Ramos (cell line): ENCODE results near the gene CACNB1.

ENCODE experiments used
- in situ Hi-C: fragments of 300-500 bp; cut with MboI; formaldehyde crosslinking; loops from one replicate; pipeline ENCODE4 v1.14.3; 2022; ENCODE audit warnings: low sequenced_read_pairs; ENCODE audit not compliant: unreplicated experiment

CACNB1 gene

DNA sequence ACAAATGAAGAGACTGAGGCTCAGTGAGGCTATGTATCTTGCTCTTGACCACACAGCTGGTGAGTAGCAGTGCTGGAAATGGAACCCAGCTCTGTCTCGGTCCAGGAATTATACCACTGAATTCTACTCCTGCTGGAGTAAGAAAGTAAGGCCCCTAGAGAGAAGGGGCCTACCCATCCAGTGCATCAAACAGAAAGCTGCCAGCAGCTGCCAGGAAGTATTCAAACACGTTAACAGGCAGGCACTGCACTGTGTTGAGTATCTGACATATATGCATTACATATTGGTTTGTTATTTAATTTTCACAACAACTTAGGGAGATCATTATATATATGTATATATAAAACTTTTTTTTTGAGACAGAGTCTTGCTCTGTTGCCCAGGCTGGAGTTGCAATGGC, 35.5 kb downstream of the CACNB1 start:
- in situ Hi-C loops = loop anchor here (25.0 kb wide), 1 partner anchor 175 kb away; no protein-coding TSS in a partner anchor

DNA sequence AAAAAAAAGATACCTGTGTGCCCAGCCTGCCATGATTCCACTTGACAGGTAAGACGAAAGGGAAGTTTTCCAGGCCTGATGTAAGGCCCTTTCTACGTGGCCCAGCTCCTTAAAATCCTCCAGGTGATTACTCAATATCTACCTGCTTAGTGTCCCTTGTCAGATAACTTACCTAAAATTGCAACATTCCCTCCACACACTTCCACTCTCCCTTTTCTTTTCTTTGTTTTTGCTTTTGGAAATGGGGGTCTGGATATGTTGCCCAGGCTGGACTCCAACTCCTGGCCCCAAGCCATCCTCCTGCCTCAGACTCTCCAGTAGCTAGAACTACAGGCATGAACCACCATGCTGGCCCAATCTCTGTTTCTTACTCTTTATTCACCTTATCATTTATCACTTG, 38.8 kb downstream of the CACNB1 start:
- in situ Hi-C loops = loop anchor here (25.0 kb wide), 1 partner anchor 171 kb away; no protein-coding TSS in a partner anchor

DNA sequence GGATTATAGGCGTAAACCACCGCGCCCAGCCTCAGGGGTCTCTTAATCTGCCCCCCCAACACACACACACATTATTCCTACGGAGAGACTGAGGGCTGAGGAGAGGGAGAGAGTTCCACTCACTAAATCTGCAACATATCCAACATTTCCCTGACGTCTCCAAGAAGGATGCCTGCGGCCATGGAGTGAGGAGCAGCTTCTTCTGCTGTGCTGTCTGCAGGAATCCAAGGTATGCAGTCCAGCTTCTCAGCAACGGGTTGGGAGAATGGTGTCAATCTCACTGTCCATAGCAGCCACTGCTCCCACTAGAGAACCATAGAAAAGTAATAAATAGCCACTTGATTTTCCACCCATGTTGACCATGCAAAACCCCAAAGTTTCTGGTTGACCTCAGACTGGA, 41.0 kb downstream of the CACNB1 start:
- in situ Hi-C loops = loop anchor here (25.0 kb wide), 1 partner anchor 169 kb away; no protein-coding TSS in a partner anchor

DNA sequence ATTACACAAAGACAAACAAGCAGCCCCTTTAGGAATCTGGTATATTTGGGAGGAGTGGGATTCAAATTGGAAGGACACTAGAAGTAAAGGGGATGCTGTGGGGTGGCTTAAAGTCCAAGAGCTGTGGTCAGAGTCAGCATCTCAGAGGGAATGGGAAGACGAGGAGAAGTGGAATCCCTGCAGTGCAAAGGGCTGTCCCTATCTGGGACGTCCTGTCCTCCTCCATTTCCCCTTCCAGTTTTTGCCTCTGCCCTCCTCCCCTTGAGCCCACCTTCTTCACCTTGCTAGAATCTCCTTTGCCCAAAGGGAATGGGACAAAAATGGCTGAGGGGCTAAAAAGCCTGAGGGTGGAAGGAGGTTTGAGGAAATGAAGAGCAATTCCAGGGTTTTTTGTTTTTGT, 41.8 kb downstream of the CACNB1 start:
- in situ Hi-C loops = loop anchor here (25.0 kb wide), 1 partner anchor 168 kb away; no protein-coding TSS in a partner anchor

DNA sequence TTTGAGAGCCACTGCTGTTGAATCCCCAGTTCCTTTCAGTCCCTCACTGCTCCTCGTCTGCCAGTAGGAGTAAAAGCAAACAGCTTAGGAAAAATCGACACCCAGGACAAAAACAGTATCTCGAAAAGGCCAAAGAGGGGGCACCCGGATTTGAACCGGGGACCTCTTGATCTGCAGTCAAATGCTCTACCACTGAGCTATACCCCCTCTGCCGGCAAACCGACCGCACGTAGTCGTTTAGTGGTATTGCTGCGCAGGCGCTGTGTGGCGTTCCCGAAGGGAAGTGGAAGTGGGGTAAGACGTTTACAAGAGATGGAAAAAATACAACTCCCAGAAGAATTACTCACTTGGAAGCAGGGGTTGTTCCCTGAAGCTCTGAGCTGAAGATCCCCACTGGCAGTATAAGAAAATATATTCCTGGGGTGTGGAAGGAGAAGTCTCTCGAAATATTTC, 43.8 kb downstream of the CACNB1 start:
- in situ Hi-C loops = loop anchor here (25.0 kb wide), 1 partner anchor 166 kb away; no protein-coding TSS in a partner anchor

DNA sequence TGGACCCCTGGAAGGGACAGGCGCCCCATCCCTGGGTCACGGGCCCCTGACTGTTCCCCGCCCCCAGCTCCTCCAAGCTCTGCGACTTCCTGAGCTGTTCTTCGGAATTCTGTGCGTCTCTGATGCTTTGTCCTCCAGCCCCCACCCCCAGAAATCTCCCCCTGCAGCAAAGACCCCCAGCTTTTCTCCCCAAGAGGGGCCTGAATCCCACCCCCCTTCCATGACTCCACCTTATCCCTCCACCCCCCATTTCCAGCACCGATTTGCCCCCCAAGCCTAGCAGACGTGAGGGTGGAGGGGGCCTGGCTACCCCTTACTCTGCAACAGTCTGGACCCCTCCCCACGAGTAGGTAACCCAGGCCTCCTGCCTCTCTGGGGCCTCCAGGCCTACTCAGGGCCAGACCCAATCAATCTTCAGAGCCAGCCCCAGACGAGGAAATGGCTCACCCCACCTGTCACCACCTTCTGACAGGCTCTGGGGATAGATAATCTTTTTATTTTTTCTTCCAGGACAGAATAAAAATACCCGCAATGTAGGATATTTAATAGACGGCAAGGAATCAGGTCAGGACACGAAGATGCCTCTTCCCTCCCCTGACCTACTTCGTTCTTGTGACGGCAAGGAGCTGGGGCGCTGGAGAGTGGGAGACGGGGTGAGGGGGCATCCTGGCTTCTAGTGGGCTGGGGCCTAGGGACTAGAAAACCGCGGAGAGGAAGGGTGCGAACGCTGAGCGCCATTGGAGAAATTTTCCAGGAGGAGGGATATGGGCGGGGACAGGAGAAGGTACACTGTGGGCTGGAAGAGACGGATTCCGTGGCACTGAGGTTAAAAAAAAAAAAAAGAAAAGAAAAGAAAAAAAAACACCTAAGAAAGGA, 45.3 kb downstream of the CACNB1 start:
- in situ Hi-C loops = loop anchor here (25.0 kb wide), 1 partner anchor 165 kb away; no protein-coding TSS in a partner anchor

DNA sequence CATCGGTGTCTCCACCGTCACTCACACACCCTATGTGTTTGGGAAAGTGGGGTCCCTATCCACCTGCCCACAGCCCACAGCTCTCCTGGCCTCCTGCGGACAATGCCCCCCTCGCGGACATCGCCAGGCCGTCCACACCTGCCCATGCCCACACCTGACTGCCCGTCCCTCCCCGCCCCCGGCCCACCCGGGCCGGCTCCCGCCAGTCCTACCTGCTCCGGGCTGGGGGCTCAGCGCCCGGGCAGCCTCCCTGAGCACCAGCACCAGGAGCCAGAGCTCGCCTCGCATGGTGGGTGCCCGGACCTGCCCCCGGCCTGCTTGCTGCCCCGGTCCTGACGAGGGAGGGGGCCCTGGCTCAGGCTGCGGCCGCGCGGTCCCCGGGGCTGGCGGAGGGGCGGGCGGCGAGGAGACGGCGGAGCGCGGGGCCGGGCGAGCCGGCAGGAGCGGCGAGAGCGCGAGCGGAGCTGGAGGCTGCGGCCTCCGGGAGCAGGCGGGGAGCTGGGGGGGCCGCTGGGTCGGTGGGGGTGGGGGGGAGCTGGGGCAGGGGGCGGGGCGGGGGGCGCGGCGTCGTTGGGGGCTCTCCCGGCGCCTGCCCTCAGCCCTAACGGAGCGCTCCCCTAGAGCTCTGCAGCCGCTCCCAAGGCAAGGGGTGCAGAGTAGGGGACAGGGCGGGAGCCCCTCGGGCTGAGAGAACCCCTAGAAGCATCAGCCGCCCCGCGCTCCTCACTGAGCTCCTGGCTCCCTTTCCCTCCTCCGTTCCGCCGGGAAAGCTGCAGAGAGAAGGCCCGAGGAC, 46.1 kb downstream of the CACNB1 start, which contains the start of gene PLXDC1:
Gene PLXDC1, minus strand, starts transcription at position 488 of the 793 bp plus-strand sequence. Its CDS starts 200 bp downstream, at position 288.
- in situ Hi-C loops = loop anchor here (25.0 kb wide), 1 partner anchor 164 kb away; no protein-coding TSS in a partner anchor

DNA sequence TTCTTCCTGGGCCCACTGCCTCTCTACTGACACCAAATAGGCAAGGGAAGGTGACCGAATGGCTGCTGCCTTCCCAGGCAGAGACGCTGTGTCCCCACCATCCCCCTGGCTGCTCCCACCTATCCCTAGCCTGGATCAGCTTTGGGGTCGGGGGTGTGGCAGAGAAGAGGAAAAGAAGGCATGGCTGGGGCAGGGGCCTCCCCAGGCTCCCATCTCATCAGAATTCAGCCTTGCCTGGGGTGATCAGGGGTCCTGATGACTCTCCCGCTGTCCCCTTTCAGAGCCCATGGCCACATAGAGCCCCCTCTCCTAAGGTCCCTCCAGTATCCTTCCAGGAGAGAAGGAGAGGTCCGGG, 46.7 kb downstream of the CACNB1 start:
- in situ Hi-C loops = loop anchor here (25.0 kb wide), 1 partner anchor 163 kb away; no protein-coding TSS in a partner anchor

DNA sequence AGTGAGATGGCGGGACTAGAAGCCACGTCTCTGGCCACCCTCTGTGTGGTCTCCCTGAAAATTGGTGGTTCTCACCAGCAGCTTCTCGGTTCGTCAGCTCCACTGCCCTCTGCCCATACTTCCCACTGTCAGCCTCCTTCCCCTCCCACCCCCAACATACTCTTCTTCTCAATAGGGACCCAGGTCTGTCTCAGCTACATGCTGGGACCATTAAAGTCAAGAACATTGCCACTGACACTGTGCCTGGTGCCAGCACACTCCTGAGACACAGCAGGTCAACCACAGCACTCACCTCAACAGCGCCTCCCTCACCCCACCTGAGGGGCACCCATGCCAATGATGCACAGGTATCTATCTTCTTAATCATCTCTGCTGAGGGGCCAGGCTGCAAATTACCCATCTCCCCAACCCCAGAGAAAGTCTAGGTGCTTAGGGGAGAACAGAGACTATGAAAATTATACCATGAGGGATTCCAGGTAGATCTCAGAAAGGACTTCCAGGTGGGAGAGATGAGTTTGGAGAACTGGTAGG, 47.3 kb downstream of the CACNB1 start:
- in situ Hi-C loops = loop anchor here (25.0 kb wide), 1 partner anchor 163 kb away; no protein-coding TSS in a partner anchor

DNA sequence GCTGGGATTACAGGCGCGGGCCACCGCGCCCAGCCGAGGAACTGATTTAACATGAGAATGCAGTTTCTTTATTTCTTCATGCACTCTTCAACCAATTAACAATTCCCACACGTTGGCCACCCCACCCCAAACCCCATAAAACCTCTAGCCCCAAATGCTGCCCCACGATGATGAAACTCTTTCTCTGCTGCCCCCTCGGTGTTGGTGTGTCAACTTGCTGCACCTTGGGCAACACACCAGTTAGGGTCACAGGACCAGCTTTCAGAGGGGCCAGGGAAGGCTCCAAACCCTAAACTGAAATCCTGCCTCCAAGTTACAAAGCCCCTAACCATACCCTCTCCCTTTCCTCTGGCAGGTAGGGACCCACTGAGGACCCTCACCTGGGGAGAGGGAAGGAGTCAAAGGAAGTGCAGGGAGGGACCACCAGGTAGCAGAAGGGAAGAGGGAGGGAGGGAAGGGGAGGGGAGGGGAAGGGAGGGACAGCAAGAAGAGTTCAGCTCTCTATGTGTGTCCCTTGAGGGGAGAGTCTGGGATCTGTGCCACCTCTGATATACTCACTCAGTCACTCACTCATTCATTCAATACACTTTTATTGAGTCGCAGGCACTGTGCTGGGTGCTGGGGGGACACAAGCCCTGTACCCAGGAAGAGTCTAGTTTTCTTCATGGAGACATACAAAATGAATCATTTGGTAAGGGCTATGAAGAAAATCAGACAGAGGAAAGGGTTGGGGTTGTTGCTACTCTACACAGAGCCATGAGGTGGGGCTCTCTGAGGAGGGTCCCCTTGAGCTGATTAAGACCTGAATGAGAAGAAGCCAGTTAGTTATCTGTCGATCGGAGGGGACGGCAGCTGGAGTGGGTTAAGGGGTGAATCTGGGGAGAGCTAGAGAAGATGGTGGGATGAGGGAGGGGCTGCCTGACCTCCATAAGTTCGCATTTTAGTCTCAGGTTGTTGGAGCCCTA, 50.0 kb downstream of the CACNB1 start:
- in situ Hi-C loops = no loop called here

DNA sequence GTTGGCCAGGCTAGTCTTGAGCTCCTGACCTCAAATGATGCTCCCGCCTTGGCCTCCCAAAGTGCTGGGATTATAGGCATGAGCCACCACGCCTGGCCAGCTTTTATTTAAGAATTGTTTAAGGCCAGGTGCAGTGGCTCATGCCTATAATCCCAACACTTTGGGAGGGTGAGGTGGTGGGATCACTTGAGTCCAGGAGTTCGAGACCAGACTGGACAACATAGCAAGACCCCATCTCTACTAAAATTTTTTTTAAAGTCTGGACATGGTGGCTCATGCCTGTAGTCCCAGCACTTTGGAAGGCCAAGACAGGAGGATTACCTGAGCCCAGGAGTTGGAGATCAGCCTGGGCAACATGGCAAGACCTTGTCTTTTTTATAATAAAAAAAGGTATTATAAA, 51.2 kb downstream of the CACNB1 start:
- in situ Hi-C loops = no loop called here

DNA sequence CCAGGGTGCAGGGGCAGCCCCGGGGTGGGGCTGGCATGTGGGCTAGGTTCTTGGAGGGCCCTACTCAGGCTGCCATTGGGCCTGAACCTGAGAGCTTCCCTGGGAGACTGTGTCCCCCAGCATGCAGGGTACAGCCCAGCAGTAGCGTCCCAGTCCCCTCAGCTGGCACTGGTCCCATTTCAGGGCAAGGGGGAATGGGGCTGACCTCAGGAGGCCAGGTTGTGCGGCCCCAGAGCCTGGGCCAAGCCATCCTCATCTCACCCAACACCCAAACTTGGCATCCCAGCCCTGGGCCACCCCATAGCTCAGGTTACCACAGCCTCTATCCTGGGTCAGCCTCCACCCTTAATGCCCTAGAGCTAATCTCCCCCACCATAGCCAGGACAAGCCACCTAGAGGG, 52.3 kb downstream of the CACNB1 start:
- in situ Hi-C loops = no loop called here

DNA sequence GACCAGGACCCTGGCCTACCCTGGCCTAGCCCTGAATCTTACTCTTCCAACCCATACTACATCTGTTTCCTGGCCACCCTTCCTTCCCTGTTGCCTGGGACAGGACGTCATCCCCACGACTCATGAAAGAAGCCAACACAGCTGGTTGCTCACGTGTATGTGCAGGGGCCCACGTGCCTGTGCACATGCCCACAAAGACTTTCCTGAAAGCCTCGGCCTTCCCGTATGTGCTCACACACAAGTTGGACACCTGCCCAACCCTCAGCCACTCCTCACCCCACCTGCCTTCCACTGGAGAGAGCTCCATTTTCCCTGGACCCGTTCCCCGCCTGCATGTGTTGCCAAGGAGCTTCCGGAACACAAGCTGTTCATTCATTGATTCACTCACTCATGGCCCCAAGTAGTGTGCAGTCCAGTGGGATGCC, 53.0 kb downstream of the CACNB1 start:
- in situ Hi-C loops = loop anchor here (5.0 kb wide), 1 partner anchor 67 kb away; no protein-coding TSS in a partner anchor

DNA sequence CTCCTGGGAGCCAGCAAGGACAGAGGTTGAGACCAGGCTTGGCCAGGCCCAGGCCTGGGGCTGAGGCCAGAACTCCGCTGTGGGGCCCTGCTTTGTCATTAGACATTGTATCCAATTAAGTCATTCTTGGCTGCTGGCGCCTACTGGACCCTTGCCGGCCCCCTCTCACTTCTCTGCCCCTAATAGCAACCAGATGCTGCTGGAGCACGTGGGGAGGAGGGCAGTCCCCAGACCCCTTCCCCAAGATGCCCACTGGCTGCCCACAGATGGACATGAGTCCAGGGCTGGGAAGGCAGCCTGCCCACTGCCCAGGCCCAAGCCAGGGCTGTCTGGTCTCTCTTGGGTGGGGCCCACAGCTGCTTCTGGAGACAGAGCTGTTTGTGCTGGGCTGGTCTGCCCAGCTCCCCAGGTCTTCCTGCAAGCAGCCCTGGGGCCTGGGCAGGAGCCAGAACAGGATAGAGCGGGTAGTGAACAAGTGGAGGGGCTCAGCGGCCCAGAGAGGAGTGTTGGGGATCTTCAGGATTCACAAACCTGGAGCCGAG, 53.8 kb downstream of the CACNB1 start:
- in situ Hi-C loops = loop anchor here (5.0 kb wide), 1 partner anchor 66 kb away; no protein-coding TSS in a partner anchor

DNA sequence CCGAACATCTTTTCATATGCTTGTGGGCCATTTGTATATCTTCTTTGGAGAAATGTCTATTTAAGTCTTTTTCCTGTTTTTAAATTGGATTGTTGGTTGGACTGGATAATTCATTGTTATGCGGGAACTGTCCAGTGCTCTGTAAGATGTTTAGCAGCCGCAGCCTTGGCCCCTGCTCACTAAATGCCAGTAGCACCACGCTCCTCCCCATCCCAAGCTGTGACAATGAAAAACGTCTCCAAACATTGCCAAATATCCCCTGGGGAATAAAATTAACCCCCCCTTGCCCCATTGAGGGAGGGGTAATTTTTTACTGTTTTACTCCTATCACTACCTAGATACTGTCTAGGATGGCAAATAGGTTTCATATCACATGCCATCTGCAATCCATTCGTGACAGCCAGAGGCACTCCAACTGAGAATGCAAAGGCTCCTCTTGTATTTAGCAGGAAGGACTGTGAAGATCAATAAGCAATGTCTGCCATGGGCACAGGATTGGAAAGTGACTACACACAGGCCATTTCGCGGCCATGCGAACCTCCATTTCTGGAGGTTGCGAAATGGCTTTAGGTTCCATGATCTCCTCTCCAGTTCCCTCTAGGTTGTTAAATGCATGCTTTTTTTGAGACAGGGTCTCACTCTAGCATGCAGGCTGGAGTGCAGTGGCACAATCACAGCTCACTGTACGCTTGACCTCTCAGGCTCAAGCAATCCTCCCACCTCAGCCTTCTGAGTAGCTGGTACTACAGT, 55.4 kb downstream of the CACNB1 start:
- in situ Hi-C loops = loop anchor here (5.0 kb wide), 1 partner anchor 65 kb away; no protein-coding TSS in a partner anchor

DNA sequence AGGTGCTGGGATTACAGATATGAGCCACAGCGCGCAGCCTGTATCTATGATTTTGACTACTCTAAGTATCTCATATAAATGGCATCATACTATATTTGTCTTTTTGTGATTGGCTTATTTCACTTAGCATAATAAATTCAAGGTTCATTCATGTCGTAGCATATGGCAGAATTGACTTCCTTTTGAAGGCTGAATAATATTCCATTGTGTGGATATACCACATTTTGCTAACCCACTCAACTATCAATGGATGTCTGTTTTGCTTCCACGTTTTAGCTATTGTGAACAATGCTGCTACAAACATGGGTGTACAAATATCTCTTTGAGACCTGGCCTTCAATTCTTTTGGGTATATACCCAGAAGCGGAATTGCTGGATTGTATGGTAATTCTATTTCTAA, 56.2 kb downstream of the CACNB1 start:
- in situ Hi-C loops = loop anchor here (5.0 kb wide), 1 partner anchor 64 kb away; no protein-coding TSS in a partner anchor

DNA sequence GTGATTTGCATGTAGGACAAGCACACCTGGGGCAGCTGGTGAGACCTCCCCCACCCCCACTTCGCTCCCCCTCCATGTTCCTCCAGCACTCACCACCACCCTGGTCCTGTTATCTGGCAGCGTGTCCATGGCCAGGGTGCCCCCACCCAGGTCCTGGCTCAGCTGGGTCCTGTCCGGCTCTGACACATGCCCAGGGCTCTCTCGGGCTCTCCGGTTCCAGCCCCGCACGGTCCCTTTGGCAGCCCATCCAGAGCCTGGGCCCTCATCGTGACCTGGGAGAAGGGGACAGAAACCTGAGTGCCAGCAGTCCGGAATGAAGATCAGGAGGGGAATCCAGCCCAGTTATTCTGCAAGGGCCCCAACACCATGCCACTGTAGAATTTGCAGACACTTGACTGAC, 57.9 kb downstream of the CACNB1 start:
- in situ Hi-C loops = no loop called here

DNA sequence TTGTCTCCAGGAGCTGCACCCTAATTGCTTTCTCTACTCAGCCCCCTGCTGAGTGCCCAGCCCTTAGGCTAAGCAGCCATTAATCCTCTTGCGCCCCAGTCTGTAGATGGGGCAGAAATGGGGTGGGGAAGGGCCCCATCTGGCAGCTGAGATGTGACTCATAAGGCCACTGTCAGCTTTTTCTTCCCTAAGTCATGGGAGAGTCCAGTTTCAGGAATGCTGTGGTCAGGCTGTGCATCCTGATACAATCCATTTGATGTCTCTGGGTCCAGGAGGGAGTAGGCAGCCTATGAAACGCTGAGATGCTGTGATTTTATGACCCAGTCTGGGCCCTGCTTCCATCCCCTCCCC, 58.3 kb downstream of the CACNB1 start:
- in situ Hi-C loops = no loop called here
